Adrenal gland (tissue), 12 donors: ENCODE measurements around the gene CEP83. TPM values are rescaled to one million over a fixed set of nuclear protein-coding genes. Genes with fewer than 3 reads are reported as not detected.

ENCODE experiments used
- DNase-seq, 7 donors: peaks; one replicate each; pipeline ENCODE4 v3.0.0-alpha.2; 2019 to 2020
- H3K27ac ChIP-seq, 5 donors: fragments of 200-600 bp; sonication (generic) in 4 of 5; 1 replicate in 3 of 5; 2 replicates in 2 of 5; pipeline versions ENCODE4 v1.5.1 to v1.8.0; 2016 to 2020; ENCODE audit warnings: mild to moderate bottlenecking in 1 of 5
- H3K27me3 ChIP-seq: fragments of 200-600 bp; 2 replicates; pipeline ENCODE4 v1.8.0; 2021
- H3K36me3 ChIP-seq, 2 donors: fragments of 200-600 bp; replicated peaks in 1 of 2; 1 replicate in 1 of 2; 2 replicates in 1 of 2; pipeline versions ENCODE4 v1.5.1 to v1.8.0; 2018 to 2022
- H3K4me1 ChIP-seq, 2 donors: fragments of 200-600 bp; replicated peaks in 1 of 2; 1 replicate in 1 of 2; 2 replicates in 1 of 2; pipeline versions ENCODE4 v1.5.1 to v1.8.0; 2018 to 2021
- H3K4me3 ChIP-seq, 4 donors: fragments of 200-600 bp; sonication (generic) in 3 of 4; one replicate each; pipeline ENCODE4 v1.5.1; 2016 to 2018
- H3K9me3 ChIP-seq, 3 donors: fragments of 200-600 bp; sonication (generic) in 1 of 3; replicated peaks in 1 of 3; 1 replicate in 2 of 3; 2 replicates in 1 of 3; pipeline versions ENCODE4 v1.5.1 to v1.8.0; 2016 to 2021
- POLR2A ChIP-seq, 2 donors: fragments of 450-650 bp; IDR thresholded peaks; one replicate each; pipeline ENCODE4 v1.6.1; 2017; ENCODE audit warnings: antibody characterized with exemption in 2 of 2, mild to moderate bottlenecking in 2 of 2, moderate library complexity in 1 of 2
- WGBS, 4 donors: extraction: QIAGEN DNeasy Blood & Tissue Kit in 2 of 4; methylation state at CpG; one replicate each; pipeline versions ENCODE4 v1.1.5 to v1.1.7; 2013 to 2017; 5-methylcytosine and 5-hydroxymethylcytosine counted together
- intact Hi-C, 2 donors: fragments of 100-400 bp; cut with DNase I; formaldehyde crosslinking; loops; one replicate each; pipeline versions ENCODE4 v1.14.1 to v1.15.0; 2022 to 2023
- polyA plus RNA-seq, 3 donors: library from polyadenylated mRNA; stranded (reverse); fragments of 200-250 nt in 2 of 3; fragments of 350-450 nt in 1 of 3; fragmentation: Illumina TruSeq in 1 of 3; extraction: RNeasy Lipid Tissue Mini Kit (QIAGEN cat#74804) in 1 of 3; gene quantifications; one replicate each; pipeline ENCODE4 v1.2.3, GENCODE V29; 2013 to 2014
- total RNA-seq, 9 donors: library from RNA; depleted of rRNA in 4 of 9; stranded (reverse); fragments of >200 nt in 4 of 9; fragments of 120-200 nt in 1 of 9; fragmentation: NEBNext Ultra II Directional in 1 of 9; extraction: Animal tissue kit (Norgen Biotek cat#: 25700) in 1 of 9; gene quantifications; one replicate each; pipeline versions ENCODE4 v1.1.0 to v1.2.4, GENCODE V29; 2013 to 2023
- TF ChIP-seq, protein P1 (sequence below), 6 experiments: fragments of 450-650 bp in 4 of 6; fragments of 200-600 bp in 2 of 6; sonication (generic) in 1 of 6; IDR thresholded peaks; 1 replicate in 5 of 6; 2 replicates in 1 of 6; pipeline versions ENCODE4 v1.5.1 to v1.8.0; 2016 to 2021; ENCODE audit warnings: antibody characterized with exemption in 6 of 6, mild to moderate bottlenecking in 2 of 6, moderate library complexity in 1 of 6
- donor health status: healthy with polysubstance abuse.
- donor health status: Bipolar disorder and iron deficiency.
- donor health status: DM: yes; HTN: yes; CAD: no.
- donor health status: DM: no; HTN: no; CAD: no.
- donor health status: DM: no; HTN: no; CAD: no.
- donor health status: DM: yes; HTN: yes; CAD: no.

The CEP83 gene
- total and polyA plus RNA-seq, 12 donors, result 7.8 to 30.4 (median 18.4) TPM

DNA sequence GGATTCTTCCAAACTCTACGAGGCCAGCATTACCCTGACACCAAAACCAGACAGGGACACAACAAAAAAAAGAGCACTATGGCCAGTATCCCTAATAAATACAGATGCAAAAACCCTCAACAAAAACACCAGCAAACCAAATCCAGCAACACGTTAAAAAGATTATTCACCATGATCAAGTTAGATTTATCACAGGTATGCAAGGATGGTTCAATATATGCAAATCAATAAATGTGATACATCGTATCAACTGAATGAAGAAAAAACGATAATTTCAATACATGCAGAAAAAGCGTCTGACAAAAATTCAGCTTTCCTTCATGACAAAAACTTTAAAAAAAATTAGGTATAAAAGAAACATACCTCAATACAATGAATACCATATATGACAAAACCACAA, 99.9 kb downstream of the CEP83 start:
- TF ChIP-seq POLR2A (IDR thresholded peaks at IDR 0.05), result no peak
- TF ChIP-seq, protein P1, sequence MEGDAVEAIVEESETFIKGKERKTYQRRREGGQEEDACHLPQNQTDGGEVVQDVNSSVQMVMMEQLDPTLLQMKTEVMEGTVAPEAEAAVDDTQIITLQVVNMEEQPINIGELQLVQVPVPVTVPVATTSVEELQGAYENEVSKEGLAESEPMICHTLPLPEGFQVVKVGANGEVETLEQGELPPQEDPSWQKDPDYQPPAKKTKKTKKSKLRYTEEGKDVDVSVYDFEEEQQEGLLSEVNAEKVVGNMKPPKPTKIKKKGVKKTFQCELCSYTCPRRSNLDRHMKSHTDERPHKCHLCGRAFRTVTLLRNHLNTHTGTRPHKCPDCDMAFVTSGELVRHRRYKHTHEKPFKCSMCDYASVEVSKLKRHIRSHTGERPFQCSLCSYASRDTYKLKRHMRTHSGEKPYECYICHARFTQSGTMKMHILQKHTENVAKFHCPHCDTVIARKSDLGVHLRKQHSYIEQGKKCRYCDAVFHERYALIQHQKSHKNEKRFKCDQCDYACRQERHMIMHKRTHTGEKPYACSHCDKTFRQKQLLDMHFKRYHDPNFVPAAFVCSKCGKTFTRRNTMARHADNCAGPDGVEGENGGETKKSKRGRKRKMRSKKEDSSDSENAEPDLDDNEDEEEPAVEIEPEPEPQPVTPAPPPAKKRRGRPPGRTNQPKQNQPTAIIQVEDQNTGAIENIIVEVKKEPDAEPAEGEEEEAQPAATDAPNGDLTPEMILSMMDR (IDR thresholded peaks at IDR 0.05), result no peak
- no peak for DNase-seq
- no peaks in the 10 kb centered on the region for H3K27me3 ChIP-seq
- H3K27ac ChIP-seq, result no peak overlapping the region
- peaks cover 0 to 11% (median 0%) of the 10 kb centered on the region in 3 donors for H3K9me3 ChIP-seq
- 97 to 98% (median 97%) methylated on average over 5 of the region's 5 CpGs for WGBS, 4 donors
- H3K4me3 ChIP-seq, result no peak overlapping the region
- H3K36me3 ChIP-seq, result no peaks in the 10 kb centered on the region
- intact Hi-C loops, result no loop called here
- no peaks in the 10 kb centered on the region for H3K4me1 ChIP-seq

DNA sequence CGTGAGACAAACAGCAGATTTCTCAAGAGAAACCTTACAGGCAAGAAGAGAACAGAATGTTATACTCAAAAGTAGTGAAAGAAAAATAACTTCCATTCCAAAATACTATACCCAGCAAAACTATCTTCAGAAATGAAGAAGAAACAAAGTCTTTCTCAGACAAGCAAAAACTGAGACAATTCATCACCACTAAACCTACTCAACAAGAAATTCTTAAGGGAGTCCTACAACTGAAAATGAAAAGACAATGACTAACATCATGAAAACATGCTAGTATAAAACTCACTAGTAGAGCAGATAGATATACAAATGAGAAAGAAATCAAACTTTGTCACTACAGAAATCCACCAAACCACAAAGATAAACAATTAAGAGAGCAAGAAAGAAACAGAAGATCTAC, 106.5 kb downstream of the CEP83 start:
- DNase-seq, result no peak
- TF ChIP-seq, protein P1 (IDR thresholded peaks at IDR 0.05), result no peak
- TF ChIP-seq POLR2A (IDR thresholded peaks at IDR 0.05), result no peak
- Histone ChIP-seq H3K36me3 (no peaks in the 10 kb centered on the region), H3K9me3 (peaks cover 0 to 32% (median 17%) of the 10 kb centered on the region in 3 donors), H3K4me3 (no peak overlapping the region), H3K4me1 (no peaks in the 10 kb centered on the region), H3K27ac (no peak overlapping the region), H3K27me3 (no peaks in the 10 kb centered on the region)
- 95 to 100% (median 98%) methylated on average over 1 of the region's 1 CpG for WGBS, 4 donors
- intact Hi-C loops, result no loop called here

DNA sequence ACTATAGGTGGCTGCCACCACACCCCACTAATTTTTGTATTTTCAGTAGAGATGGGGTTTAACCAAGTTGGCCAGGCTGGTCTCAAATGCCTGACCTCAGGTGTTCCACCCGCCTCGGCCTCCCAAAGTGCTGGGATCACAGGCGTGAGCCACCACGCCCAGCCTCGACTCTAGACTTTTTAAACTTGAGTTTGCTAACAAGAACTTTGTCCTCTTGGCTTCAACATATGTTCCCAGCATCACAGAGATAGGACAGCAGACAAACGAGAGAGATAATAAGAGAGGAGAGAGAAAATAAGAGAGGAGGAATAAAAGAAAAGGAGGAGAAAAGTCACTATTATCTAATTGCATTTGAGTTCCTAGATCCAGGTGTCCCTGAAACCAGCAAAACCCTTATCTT, 119.1 kb downstream of the CEP83 start:
- intact Hi-C loops, result no loop called here
- H3K36me3 ChIP-seq, result no peaks in the 10 kb centered on the region
- WGBS, 4 donors, result 91 to 98% (median 95%) methylated on average over 6 of the region's 6 CpGs

DNA sequence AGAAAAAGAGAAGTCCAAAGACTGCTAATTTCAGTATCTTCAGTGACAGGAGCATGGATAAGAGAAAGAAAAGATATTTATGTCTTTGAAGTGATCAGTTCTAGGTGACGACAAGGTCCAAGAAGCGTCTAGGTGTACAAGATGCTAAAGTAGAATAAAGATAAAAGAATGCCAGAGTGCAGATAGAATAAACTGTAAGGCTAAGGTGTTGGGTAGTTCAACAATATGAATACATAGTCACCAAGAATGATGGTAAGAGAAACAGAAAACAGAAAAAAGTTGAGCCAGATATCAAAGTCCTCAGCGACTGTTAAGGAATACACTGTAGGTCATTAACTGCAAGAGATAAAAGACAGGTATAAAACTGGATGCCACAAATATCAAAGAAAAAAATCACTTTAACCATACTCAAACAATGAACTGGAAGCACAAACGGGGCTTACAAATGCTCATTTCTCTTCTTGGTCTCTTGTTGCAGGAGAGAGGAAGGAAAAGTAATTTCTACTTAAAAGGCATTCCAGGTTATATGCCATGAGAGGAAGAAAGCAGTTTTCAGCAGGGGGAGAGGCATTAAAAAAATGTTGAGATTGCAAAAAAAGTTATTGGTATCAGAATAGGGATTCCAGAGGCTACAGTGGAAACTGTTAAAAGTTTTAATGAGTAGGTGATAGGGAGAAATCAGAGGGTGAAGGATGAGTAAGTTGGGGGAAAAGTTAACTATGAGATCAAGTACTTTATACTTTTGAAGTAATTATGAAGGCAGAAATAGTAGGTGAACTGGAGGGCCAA, 121.5 kb downstream of the CEP83 start:
- WGBS, 4 donors, result 92 to 97% (median 96%) methylated on average over 4 of the region's 4 CpGs
- TF ChIP-seq, protein P1 (IDR thresholded peaks at IDR 0.05), result no peak
- TF ChIP-seq POLR2A (IDR thresholded peaks at IDR 0.05), result no peak
- no peak overlapping the region for H3K27ac ChIP-seq
- H3K27me3 ChIP-seq, result no peaks in the 10 kb centered on the region
- no peaks in the 10 kb centered on the region for H3K9me3 ChIP-seq
- intact Hi-C loops, result no loop called here
- no peaks in the 10 kb centered on the region for H3K36me3 ChIP-seq
- DNase-seq, result no peak
- H3K4me1 ChIP-seq, result no peaks in the 10 kb centered on the region
- no peak overlapping the region for H3K4me3 ChIP-seq

More for the DNA sequence above, 119.1 kb downstream of the CEP83 start:
- no peak for TF ChIP-seq POLR2A (IDR thresholded peaks at IDR 0.05)
- TF ChIP-seq, protein P1 (IDR thresholded peaks at IDR 0.05), result no peak
- H3K27ac ChIP-seq, result no peak overlapping the region
- no peaks in the 10 kb centered on the region for H3K4me1 ChIP-seq
- no peak for DNase-seq
- H3K27me3 ChIP-seq, result no peaks in the 10 kb centered on the region
- no peak overlapping the region for H3K4me3 ChIP-seq
- H3K9me3 ChIP-seq, result peaks cover 0 to 5% (median 0%) of the 10 kb centered on the region in 3 donors
